Ovary (tissue), 9 donors: ENCODE results near the gene RAB34. TPM values are rescaled to one million over a fixed set of nuclear protein-coding genes. Genes with fewer than 3 reads are reported as not detected.

ENCODE experiments used
- DNase-seq, 5 donors: peaks; one replicate each; pipeline ENCODE4 v3.0.0-alpha.2; 2019 to 2020
- H3K27ac ChIP-seq, 2 donors: fragments of 200-600 bp; one replicate each; pipeline versions ENCODE4 v1.5.1 to v1.8.0; 2019 to 2022
- H3K27me3 ChIP-seq: fragments of 200-600 bp; one replicate; pipeline ENCODE4 v1.8.0; 2022
- H3K36me3 ChIP-seq: fragments of 200-600 bp; sonication (generic); one replicate; pipeline ENCODE4 v1.5.1; 2019
- H3K4me1 ChIP-seq: one replicate; pipeline ENCODE4 v1.8.1; 2013; ENCODE audit warnings: mild to moderate bottlenecking, moderate library complexity; ENCODE audit not compliant: insufficient read depth
- H3K4me3 ChIP-seq: fragments of 200-600 bp; sonication (generic); one replicate; pipeline ENCODE4 v1.5.1; 2017
- H3K9me3 ChIP-seq, 2 donors: fragments of 200-600 bp in 1 of 2; sonication (generic) in 1 of 2; one replicate each; pipeline versions ENCODE4 v1.5.1 to v1.8.1; 2013 to 2019; ENCODE audit warnings: mild to moderate bottlenecking in 1 of 2, moderate library complexity in 1 of 2
- EP300 ChIP-seq: sonication (generic); formaldehyde crosslinking; IDR thresholded peaks from one replicate; pipeline ENCODE4 v1.6.1; 2017; ENCODE audit warnings: antibody characterized with exemption
- POLR2A ChIP-seq: fragments of 450-650 bp; IDR thresholded peaks from one replicate; pipeline ENCODE4 v1.6.1; 2017; ENCODE audit warnings: antibody characterized with exemption, mild to moderate bottlenecking, moderate library complexity
- WGBS, 3 donors: extraction: QIAGEN DNeasy Blood & Tissue Kit in 1 of 3; methylation state at CpG; one replicate each; pipeline versions ENCODE4 v1.1.5 to v1.1.7; 2013 to 2017; 5-methylcytosine and 5-hydroxymethylcytosine counted together
- intact Hi-C, 4 donors: fragments of 100-400 bp; cut with DNase I; formaldehyde crosslinking; loops; one replicate each; pipeline versions ENCODE4 v1.11.0 to v1.15.1; 2022 to 2023
- polyA plus RNA-seq, 2 donors: library from polyadenylated mRNA; stranded (reverse); fragments of 200-250 nt in 1 of 2; fragments of 350-450 nt in 1 of 2; fragmentation: Illumina TruSeq in 1 of 2; extraction: RNeasy Lipid Tissue Mini Kit (QIAGEN cat#74804) in 1 of 2; gene quantifications; one replicate each; pipeline ENCODE4 v1.2.3, GENCODE V29; 2013 to 2014
- total RNA-seq, 7 donors: library from RNA; depleted of rRNA in 2 of 7; stranded (reverse); fragments of >200 nt in 2 of 7; fragmentation: NEBNext Ultra II Directional in 3 of 7; extraction: Animal tissue kit (Norgen Biotek cat#: 25700) in 3 of 7; gene quantifications; one replicate each; pipeline versions ENCODE4 v1.1.0 to v1.2.4, GENCODE V29; 2016 to 2023
- TF ChIP-seq, protein P1 (sequence below), 3 donors: fragments of 450-650 bp in 2 of 3; fragments of 200-600 bp in 1 of 3; IDR thresholded peaks; one replicate each; pipeline versions ENCODE4 v1.5.1 to v1.8.0; 2016 to 2022; ENCODE audit warnings: antibody characterized with exemption in 3 of 3, mild to moderate bottlenecking in 1 of 3
- donor health status: DM: no; HTN: no; CAD: no; lungs with moderate emphysema.
- donor health status: DM: no; HTN: no; CAD: no.
- donor health status: Bipolar disorder and iron deficiency.
- donor health status: DM: yes; HTN: yes; CAD: no.
- donor health status: DM: no; HTN: no; CAD: no.
- donor health status: DM: yes; HTN: yes; CAD: no.

Gene RAB34
- total and polyA plus RNA-seq, 9 donors = 149 to 222 (median 196) TPM

GRCh38 chr17:28700830-28701492, 16.7 kb downstream of the RAB34 start:
- WGBS, 3 donors = 83 to 85% (median 84%) methylated on average over 10 of the region's 10 CpGs
- peaks cover 2% of the 10 kb centered on the region for H3K36me3 ChIP-seq
- H3K4me1 ChIP-seq = no peaks in the 10 kb centered on the region
- intact Hi-C loops = loop anchor here in 1 of 4 donors (10.0 kb wide), 1 partner anchor 46 kb away; no protein-coding TSS in a partner anchor
- TF ChIP-seq, protein P1, sequence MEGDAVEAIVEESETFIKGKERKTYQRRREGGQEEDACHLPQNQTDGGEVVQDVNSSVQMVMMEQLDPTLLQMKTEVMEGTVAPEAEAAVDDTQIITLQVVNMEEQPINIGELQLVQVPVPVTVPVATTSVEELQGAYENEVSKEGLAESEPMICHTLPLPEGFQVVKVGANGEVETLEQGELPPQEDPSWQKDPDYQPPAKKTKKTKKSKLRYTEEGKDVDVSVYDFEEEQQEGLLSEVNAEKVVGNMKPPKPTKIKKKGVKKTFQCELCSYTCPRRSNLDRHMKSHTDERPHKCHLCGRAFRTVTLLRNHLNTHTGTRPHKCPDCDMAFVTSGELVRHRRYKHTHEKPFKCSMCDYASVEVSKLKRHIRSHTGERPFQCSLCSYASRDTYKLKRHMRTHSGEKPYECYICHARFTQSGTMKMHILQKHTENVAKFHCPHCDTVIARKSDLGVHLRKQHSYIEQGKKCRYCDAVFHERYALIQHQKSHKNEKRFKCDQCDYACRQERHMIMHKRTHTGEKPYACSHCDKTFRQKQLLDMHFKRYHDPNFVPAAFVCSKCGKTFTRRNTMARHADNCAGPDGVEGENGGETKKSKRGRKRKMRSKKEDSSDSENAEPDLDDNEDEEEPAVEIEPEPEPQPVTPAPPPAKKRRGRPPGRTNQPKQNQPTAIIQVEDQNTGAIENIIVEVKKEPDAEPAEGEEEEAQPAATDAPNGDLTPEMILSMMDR (IDR thresholded peaks at IDR 0.05) = no peak
- TF ChIP-seq EP300 = no peak
- no peak for TF ChIP-seq POLR2A
- H3K9me3 ChIP-seq = no peaks in the 10 kb centered on the region
- no peak overlapping the region for H3K27ac ChIP-seq
- H3K4me3 ChIP-seq = no peak overlapping the region
- H3K27me3 ChIP-seq = no peaks in the 10 kb centered on the region
- DNase-seq = no peak

DNA sequence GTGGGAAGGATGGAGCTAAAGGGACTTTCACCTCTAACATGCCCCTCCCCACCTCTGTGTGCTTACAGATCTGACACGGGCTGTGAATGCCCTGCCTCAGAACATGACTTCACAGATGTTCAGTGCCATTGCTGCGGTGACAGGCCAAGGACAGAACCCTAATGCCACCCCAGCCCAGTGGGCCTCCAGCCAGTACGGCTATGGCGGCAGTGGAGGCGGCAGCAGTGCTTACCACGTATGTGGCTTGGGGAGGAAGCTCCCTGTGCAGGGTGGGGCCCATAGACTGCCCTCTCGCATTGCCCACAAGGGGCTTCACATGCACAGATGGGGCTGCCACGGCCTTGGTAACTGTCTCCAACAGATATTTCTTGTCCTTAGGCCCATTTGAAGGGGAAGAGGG, 17.4 kb downstream of the RAB34 start:
- TF ChIP-seq, protein P1 (IDR thresholded peaks at IDR 0.05) = no peak
- no peak for TF ChIP-seq POLR2A
- no peak for TF ChIP-seq EP300
- Histone ChIP-seq H3K4me3 (no peak overlapping the region), H3K27me3 (no peaks in the 10 kb centered on the region), H3K9me3 (no peaks in the 10 kb centered on the region), H3K27ac (no peak overlapping the region), H3K4me1 (no peaks in the 10 kb centered on the region), H3K36me3 (peaks cover 2% of the 10 kb centered on the region)
- peak in 1 of 5 donors; percentile 21 for DNase-seq
- whole genome bisulfite sequencing, 3 donors = 79 to 85% (median 81%) methylated on average over 8 of the region's 8 CpGs
- intact Hi-C loops = loop anchor here in 1 of 4 donors (10.0 kb wide), 1 partner anchor 45 kb away; no protein-coding TSS in a partner anchor

DNA sequence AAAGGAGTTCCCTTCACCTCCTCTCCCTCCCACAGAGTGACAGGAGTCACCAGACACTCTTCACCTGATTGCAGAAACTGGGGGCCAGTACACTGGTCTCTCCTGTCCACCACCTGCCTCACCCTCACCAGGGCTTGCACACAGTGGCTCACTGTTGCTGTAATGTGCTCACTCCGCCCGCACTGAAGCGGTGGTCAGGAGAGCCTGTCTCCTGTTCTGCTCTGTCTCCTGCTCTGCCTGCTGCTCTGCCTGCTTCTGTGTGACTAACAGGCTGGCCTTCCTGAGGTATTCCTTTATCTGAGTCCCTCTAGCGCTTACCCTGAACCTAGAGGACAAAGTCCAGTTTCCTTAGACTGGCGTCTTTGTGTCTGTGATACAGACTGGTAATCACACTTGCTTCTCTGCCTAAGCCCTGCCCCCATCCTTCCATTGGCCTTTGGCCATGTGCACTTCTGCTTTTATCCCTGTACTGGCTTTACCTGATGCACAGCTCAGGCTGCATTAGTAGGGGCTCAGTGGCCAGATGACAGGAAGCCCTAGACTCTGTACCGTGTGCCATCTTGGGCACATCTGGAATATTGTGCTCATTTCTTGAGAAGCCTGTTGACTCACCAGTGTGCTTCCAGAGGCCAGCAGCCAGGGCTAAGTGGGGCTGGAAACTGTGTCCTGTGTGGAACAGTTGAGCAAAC, 19.3 kb downstream of the RAB34 start:
- H3K27ac ChIP-seq = no peak overlapping the region
- no peaks in the 10 kb centered on the region for H3K27me3 ChIP-seq
- no peak for DNase-seq
- 89 to 95% (median 90%) methylated on average over 6 of the region's 6 CpGs for WGBS, 3 donors
- intact Hi-C loops = no loop called here
- H3K4me1 ChIP-seq = no peaks in the 10 kb centered on the region
- H3K9me3 ChIP-seq = no peaks in the 10 kb centered on the region
- peaks cover 2% of the 10 kb centered on the region for H3K36me3 ChIP-seq
- TF ChIP-seq EP300 (no peak), POLR2A (no peak)
- TF ChIP-seq, protein P1 (IDR thresholded peaks at IDR 0.05) = no peak
- H3K4me3 ChIP-seq = no peak overlapping the region

GRCh38 chr17:28693869-28694268, 23.8 kb downstream of the RAB34 start:
- Histone ChIP-seq H3K4me3 (no peak overlapping the region), H3K9me3 (no peaks in the 10 kb centered on the region), H3K36me3 (peaks cover 2% of the 10 kb centered on the region), H3K27ac (no peak overlapping the region), H3K27me3 (no peaks in the 10 kb centered on the region), H3K4me1 (no peaks in the 10 kb centered on the region)
- TF ChIP-seq, protein P1 (IDR thresholded peaks at IDR 0.05) = no peak
- no peak for TF ChIP-seq POLR2A
- no peak for TF ChIP-seq EP300
- 65 to 97% (median 88%) methylated on average over 1 of the region's 1 CpG for WGBS, 3 donors
- intact Hi-C loops = no loop called here
- no peak for DNase-seq
